GM19395 (cell line): Measurements from ENCODE around the gene RPP14.

Source experiments
- ATAC-seq: cut with Tn5 transposase; IDR thresholded peaks from one replicate; pipeline ENCODE4 v1.9.1; 2021; ENCODE audit warnings: mild to moderate bottlenecking, moderate library complexity; ENCODE audit not compliant: unreplicated experiment

Gene RPP14

DNA sequence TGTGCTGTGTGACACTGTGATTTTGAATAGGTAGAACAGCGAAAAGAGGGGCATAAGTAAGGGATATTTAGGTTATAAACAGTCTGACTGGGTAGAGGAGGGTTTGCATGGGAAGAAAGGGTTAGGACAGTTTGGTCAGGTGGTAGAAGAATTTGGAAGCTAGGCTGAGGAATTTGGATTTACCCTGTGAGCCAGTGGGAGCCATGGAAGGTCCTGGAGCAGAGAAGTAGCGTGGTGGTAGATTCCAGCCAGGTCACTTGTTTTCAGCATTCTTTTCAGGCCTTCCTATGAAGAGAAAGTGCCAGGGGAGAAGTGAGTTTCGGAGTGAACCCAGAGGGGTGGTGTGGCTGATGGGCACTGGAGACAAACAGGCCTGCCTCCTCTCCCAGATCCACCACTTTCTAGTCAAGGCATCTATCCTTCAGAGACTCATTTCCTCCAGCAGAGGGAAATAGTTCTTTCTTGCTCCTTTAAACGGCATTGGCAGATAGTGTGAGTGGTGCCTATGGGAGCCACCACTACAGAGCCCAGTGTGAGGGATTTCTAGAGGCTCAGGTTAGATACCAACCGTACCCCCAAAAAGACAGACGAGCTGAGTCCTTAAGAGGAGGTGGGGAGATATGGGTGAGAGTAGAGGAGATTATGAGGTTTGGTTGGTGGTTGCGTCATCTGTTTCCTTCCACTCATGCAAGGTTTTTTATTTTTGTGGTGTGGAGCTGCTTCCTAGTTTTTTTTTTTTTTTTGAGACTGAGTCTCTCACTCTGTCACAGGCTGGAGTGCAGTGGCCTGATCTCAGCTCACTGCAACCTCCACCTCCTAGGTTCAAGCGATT is 47.9 kb downstream of the RPP14 start:
- no peak for ATAC-seq

- ATAC-seq = peak; percentile 65
These were observed 49.1 kb downstream of the RPP14 start for GRCh38 chr3:58355179-58355578.

DNA sequence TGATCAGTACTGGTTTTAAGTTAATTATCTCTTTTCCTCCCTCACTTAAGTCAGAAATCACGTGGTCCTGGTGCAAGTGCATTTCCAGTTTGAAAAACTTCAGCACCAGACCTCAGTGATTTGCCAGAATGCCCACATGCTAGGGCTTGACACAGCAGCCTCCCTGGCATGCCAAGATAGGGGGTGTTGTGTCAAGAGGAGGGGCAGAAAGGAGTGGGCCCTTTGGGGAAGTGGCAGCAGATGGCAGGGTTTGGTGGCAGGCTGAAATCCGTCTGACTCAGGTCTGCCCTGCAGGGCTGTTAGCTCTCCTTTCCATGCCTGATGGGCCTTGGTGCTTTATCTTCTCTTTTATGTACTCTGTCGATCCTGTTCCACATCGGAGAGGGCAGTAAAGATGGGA is 50.0 kb downstream of the RPP14 start:
- no peak for ATAC-seq

DNA sequence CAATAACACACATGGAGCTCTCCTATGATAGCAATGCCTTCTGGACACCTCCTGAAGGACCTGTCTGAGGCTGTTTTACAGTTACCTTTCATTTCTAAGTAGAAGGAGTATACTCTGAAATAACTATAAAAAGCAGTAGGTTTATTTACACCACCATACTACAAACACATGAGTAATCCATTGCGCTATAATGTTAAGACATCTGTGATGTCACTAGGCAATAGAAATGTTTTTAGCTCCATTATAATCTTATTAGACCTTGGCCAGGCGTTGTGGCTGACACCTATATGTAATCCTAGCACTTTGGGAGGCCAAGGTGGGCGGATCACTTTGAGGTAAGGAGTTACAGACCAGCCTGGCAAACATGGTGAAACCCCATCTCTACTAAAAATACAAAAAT is 51.4 kb downstream of the RPP14 start:
- ATAC-seq = no peak

- ATAC-seq = no peak
These were observed 52.0 kb downstream of the RPP14 start for GRCh38 chr3:58358092-58358491.

DNA sequence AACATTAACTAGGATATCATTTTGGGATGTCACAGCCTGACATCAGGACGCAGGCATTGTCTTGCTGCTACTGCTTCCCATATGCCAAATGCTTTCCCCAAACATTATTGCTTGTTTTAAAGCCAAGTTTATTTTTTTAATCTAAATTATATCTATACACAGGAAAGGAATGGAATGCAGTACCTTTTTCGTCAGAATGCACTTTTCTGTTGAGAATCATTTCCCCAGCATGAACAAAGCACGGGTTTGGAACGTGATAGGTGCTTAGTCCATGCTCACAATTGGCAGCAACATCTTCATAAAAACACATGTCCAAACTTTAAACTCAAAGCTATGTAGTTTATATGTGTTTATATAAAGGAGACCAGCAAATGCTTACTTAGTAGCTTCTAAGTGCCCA is 52.8 kb downstream of the RPP14 start:
- ATAC-seq = no peak

GRCh38 chr3:58359621-58360020 is 53.6 kb downstream of the RPP14 start:
- ATAC-seq = no peak

GRCh38 chr3:58361866-58362265 is 55.8 kb downstream of the RPP14 start:
- ATAC-seq = no peak

GRCh38 chr3:58366699-58367098 is 60.7 kb downstream of the RPP14 start:
- ATAC-seq = no peak

DNA sequence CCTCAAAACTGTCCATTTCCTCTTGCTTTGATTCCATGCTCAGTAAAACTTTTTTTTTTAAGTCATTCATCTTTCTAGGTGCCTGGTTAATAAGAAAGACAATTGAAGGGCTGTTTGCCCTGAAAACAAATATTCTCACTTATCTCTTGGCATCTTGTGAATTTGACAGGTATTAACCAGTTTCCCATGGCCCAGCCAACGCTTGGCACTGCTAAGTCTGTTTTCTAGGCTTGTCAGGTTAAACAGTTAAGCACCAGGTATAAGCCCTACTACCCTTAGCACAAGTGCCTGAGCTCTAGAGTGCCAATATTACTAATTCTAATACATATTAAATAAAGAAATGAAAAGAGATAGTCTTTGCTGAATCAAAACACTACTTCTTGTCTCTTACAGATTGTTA is 63.0 kb downstream of the RPP14 start:
- ATAC-seq = no peak
